AG20443 (cell line): ENCODE data around the gene LRRC70.
"Not testable (repeated sequence)": the region's sequence is repeated elsewhere in the genome, so short reads cannot be mapped to it uniquely, and the experiment has no call there.

Source experiments
- DNase-seq: peaks from one replicate; pipeline ENCODE4 v3.0.0; 2012; ENCODE audit warnings: low spot score, mixed read lengths

The LRRC70 gene

DNA sequence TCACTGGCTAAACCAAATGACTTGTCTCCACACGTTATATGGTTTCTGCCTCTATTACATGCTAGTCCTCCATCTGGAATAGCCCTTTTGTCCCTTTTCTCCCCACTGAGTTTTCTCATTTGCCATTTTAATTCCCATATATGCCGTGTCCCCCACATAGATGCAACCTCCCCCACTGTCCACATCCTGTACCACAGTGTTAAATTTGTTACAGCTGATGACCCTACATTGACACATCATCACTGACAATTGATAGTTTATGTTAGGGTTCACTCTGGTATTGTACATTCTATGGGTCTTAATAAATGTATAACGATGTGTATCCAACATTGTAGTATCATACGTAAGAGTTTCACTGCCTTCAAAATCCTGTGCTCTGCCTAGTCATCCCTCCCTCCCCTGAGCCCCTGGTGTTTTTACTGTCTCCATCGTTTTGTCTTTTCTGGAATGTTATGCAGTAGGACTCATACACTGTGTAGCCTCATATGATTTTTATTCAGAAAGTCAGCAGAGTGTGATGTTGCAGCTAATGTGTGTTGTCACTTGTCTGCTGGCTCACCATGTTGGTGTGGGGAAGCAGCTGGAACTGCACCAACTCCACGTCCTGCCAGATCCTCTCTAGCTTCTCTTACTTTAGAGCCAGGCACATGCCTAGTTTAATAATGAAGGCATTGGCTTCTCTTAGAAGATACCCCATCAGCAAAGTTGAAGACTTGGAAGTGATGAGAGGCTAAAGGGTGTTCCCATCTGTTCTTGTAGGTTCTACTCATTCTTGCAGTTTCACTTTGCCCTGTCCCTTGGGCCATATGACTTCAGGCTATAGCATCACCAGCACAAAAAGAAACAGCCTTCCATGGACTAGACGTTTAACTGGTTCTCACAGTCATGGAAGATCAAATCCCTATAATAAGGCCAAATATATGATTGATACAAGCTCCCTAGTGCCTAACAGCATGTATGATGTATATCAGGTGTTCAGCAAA lies 30.2 kb downstream of the LRRC70 start:
- DNase-seq: no peak

DNA sequence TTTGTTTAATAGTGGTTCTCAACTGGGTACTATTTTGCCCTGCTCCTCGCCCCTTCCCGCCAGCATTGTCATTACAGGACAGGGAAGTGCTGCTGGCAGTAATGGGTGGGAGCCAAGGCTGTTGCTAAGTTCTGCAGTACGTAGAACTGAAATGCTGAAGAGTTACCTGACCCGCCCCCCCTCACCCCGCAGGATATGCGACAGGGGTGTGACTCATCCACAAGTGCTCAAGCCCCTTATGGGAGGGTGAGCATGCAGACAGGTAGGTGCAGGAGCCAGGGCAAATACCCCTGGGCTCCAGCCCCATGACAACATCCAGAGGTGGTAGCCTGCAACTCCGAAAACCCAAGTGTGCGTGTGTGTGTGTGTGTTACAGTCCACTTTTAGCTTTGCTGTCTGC lies 35.7 kb downstream of the LRRC70 start:
- no peak for DNase-seq

- no peak for DNase-seq
These were observed 38.1 kb downstream of the LRRC70 start for GRCh38 chr5:62616615-62617277.

DNA sequence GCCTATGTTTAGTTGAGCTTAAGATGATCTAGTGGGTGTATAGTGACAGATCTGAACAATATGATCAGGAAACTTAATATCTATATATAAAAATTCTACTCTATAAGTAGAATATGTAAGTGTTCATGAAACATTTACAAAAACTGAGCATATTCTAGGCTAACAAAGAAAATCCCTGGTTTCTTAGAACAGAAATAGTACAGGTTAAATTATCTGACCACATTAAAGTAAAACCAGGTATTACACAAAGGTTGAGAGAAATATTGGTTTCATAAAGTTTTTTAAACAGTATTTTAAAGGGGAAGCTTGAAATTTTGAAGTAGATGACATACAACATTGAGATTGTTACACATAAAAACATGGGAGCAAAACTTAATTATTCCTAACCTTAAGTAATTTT lies 39.3 kb downstream of the LRRC70 start:
- DNase-seq: no peak

- DNase-seq: no peak
These were observed 42.1 kb downstream of the LRRC70 start for GRCh38 chr5:62620761-62621160.

- DNase-seq: no peak
These were observed 42.7 kb downstream of the LRRC70 start for GRCh38 chr5:62621280-62621679.

- no peak for DNase-seq
These were observed 44.7 kb downstream of the LRRC70 start for GRCh38 chr5:62623271-62623670.

- not testable (repeated sequence) for DNase-seq
These were observed 45.8 kb downstream of the LRRC70 start for GRCh38 chr5:62624436-62624835.

- no peak for DNase-seq
These were observed 47.9 kb downstream of the LRRC70 start for GRCh38 chr5:62626534-62626933.

DNA sequence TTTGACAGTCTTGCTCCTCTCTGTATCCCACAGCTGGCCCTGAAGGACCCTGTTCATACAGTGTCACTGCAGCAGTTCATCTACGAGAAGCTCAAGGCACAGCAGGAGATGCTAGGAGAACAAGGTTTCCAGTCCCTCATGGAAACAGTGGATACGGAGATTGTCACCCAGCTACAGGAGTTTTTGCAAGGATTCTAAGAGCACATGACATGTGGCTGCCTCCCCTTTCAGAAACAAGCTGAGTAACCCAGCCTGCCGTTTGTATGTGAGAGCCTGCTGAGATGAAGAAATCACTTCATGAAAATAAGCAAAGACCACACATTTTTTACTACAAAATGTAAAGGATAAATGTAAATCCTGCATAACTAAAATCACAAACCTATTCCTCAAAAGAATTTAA lies 48.5 kb downstream of the LRRC70 start:
- DNase-seq: no peak

GRCh38 chr5:62627901-62628300 lies 49.3 kb downstream of the LRRC70 start:
- no peak for DNase-seq
